C4-2B (cell line): ENCODE results near the gene STARD13.

Experiments
- H3K27ac ChIP-seq: fragments of 450-650 bp; 2 replicates; pipeline ENCODE4 v1.5.1; 2017
- CTCF ChIP-seq: fragments of 450-650 bp; conservative IDR thresholded peaks from 2 replicates; pipeline ENCODE4 v1.5.1; 2017; ENCODE audit warnings: mild to moderate bottlenecking
- ZFX ChIP-seq: fragments of 450-650 bp; IDR thresholded peaks from 2 replicates; pipeline ENCODE4 v1.6.1; 2017

STARD13 gene

GRCh38 chr13:33129886-33130285, 155.7 kb downstream of the STARD13 start:
- no peak for TF ChIP-seq CTCF
- TF ChIP-seq ZFX, result no peak
- H3K27ac ChIP-seq, result no peak overlapping the region

- H3K27ac ChIP-seq, result no peak overlapping the region
- TF ChIP-seq CTCF (no peak), ZFX (no peak)
These were observed 156.3 kb downstream of the STARD13 start for GRCh38 chr13:33129094-33129832.

- no peak for TF ChIP-seq CTCF
- no peak for TF ChIP-seq ZFX
- H3K27ac ChIP-seq, result no peak overlapping the region
These were observed 157.4 kb downstream of the STARD13 start for GRCh38 chr13:33128134-33128533.

GRCh38 chr13:33127009-33127551, 158.5 kb downstream of the STARD13 start:
- no peak overlapping the region for H3K27ac ChIP-seq

DNA sequence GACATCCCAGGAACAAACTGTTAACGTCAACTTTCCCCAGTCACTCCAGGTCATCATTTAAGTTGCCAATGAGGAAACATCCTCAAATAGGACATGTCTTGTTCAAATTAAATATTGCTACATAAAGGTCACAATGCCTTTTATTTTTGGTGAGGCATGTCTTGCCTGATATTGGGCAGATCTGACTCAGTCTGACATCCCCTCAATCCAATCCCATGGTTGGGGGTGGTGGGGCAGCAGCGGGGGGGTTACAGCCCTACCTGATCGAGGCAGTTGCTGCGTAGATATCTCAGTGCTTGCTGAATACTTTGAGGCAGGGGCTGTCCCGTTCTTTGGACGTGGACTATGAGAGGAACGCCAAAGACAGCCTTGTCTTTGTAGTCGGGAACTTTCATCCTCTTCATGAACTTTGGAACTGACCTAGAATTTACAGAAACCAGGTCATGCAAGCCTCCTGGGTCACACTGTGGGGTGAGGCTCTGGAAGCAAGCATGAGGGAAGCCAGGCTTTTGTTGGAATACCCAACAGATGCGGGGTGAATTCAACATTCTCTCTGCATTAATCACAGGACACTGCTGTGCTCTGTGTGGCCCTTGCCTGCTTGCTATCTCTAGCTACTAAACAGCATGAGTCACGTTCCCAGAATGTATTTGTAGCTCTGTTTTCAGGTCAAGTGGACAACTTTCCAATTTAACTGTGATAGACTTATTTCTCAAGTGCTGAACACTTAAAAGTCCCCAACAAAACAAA, 159.6 kb downstream of the STARD13 start:
- 0 out of 2 replicates have a peak overlapping the region, but pooled peaks have one; percentile 1 for H3K27ac ChIP-seq
- TF ChIP-seq CTCF (no peak), ZFX (no peak)

More at GRCh38 chr13:33127009-33127551, 158.5 kb downstream of the STARD13 start:
- no peak for TF ChIP-seq CTCF
- no peak for TF ChIP-seq ZFX

- no peak for TF ChIP-seq ZFX
- no peak for TF ChIP-seq CTCF
- H3K27ac ChIP-seq, result no peak overlapping the region
These were observed 162.3 kb downstream of the STARD13 start for GRCh38 chr13:33123066-33123859.
